ENCODE data around the gene APOF.

APOF gene

GRCh38 chr12:56311003-56311402 is 51.7 kb downstream of the APOF start:
- TF ChIP-seq, protein P1, sequence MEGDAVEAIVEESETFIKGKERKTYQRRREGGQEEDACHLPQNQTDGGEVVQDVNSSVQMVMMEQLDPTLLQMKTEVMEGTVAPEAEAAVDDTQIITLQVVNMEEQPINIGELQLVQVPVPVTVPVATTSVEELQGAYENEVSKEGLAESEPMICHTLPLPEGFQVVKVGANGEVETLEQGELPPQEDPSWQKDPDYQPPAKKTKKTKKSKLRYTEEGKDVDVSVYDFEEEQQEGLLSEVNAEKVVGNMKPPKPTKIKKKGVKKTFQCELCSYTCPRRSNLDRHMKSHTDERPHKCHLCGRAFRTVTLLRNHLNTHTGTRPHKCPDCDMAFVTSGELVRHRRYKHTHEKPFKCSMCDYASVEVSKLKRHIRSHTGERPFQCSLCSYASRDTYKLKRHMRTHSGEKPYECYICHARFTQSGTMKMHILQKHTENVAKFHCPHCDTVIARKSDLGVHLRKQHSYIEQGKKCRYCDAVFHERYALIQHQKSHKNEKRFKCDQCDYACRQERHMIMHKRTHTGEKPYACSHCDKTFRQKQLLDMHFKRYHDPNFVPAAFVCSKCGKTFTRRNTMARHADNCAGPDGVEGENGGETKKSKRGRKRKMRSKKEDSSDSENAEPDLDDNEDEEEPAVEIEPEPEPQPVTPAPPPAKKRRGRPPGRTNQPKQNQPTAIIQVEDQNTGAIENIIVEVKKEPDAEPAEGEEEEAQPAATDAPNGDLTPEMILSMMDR (IDR thresholded peaks at IDR 0.05; ENCODE audit: insufficient read depth, low read depth, low read length, missing control alignments) = no peak
- DNase-seq (ENCODE audit: low read depth) = no peak
- no peak overlapping the region for H3K4me3 ChIP-seq (ENCODE audit: low read depth, low read length)

Data from GM12865 (cell line).